HG02938 (cell line): ENCODE measurements around the gene RNPEPL1.

Experiments used
- ATAC-seq: cut with Tn5 transposase; IDR thresholded peaks from one replicate; pipeline ENCODE4 v1.9.1; 2021; ENCODE audit warnings: mild to moderate bottlenecking, moderate library complexity; ENCODE audit not compliant: unreplicated experiment

RNPEPL1 gene

GRCh38 chr2:240563951-240564560 is 4.2 kb upstream of the RNPEPL1 start:
- no peak for ATAC-seq

DNA sequence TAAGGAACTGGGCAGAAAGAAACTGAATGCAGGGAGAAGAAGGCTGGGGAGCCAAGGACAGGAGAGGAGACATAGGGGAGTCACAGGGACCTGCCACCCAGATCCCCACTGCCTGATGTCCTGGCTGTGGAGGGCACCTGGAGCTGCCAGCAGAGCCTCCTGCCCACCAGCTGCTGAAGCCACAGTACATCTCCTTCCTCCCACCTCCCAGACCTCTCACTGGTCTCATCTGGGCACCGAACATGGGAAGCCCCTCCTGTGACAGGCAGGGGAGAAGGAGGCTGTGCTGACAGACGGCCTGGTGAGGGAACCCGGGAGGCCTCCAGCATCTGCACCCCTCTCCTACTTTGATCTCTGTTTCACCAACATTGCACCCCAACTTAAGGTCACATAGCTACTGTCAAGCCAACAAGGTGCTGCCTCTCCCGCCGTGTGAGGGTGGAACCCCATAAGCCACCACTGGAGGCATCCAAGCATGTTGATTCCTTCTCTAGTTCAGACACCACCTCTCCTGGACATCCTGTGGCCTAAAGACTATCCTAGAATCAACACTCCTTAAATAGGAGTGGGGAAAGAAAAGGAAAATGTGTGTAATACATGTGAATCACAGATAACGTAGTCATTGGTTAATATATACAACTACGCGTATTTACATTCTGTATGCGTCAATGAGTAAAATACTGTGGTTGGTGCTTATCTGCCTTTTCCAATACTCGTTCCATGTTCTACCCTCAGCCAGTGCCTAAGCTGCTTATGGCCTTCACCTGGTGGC is 3.5 kb upstream of the RNPEPL1 start:
- no peak for ATAC-seq

DNA sequence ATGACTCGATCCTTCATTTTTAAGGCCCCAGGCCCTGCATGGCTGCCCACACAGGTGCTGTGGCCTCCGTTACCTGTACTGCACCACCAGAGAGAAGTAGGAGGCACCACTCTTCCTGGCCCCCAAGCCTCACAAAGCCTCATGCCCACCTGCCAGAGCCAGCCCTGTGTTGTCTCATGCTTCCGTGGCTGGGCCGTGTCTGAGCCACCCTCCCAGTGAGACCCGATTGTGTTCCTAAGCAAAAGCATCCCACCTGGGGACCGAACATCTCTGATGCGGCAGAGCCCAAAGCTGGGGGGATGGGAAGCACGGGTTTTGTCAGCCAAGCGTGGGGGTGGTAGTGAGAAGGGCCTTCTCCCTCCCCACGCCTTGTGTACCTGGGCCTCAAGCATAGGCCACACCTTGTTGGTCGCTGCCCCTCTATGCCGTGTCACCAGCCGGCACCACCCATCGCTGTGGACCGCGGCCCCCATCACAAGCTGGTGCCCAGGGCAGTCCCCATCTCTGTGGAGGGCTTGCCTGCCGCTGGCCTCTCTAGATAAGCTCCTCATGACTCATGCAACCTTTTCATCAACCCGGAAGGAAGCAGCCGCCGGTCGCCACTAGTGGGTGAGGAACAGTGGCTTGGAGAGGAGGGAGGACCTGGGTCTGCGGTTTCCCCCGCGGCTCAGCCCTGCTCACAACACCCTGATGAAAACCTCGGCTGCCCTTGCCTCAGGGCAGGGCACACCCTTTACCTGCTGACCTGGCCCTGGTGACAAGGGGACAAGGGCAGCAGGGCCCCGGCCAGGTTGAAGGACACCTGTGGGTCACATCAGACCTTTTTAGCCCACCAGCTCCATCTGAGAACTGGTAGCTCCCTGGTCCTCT is 2.7 kb upstream of the RNPEPL1 start:
- ATAC-seq, result peak; percentile 31

- peak; percentile 31 for ATAC-seq
Measured at GRCh38 chr2:240566203-240567136, 1.8 kb upstream of the RNPEPL1 start.

DNA sequence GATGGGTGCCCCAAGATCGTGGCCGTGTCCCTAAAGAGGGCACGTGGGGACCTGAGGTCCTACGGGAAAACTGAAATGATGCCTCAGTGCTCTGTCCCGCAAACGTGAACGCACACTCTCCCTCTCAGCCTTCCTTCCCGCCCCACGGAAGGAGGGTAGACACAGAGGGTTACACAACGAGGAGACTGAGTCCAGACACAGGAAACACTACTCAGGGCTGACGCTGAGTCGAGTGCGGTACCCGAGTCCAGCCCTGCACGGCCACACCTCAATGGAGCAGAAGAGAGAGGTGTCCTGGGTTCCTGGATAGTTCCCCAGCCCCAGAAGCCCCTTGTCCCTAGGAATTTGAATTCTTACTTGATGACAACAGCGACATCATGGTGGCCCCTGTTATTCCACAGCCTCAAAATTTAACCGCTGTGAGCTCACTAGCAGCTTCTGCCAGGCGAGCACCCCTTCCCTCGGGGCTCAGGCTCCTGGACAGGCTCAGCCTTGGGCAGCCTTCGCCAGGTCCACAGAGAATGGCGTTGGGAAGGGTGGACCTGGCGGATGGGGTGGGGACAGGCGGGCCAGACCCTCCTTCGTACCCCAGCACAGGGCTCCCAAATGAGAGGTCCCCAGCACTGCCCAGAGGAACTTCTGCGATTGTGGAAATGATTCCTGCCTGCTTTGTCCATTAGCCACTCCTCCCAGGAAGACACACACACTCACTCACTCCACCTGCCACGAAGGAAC is 980 bp upstream of the RNPEPL1 start:
- no peak for ATAC-seq

GRCh38 chr2:240568678-240569522 is 616 bp downstream of the RNPEPL1 start:
- ATAC-seq, result no peak

DNA sequence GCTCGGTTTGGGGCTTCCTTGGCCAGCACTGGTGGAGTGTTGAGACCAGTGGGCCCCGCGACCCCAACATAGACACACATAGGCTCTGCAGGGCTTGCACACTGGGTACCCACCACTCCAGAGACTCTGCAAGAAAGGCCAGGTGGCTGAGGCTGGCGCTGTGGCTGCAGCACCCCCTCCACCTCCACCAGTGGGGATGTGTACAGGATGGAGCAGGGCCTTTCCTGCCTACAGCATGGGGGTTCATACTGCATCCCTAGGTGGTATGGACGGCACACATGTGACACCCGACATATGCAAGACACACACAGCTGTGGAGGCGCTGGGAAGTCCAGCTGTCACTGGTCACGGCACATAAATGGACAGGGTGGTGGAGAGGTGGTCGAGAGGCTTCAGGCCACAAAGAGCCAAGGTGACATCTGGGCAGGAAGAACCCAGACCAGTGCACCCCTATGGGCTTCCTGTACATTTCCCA is 1.3 kb downstream of the RNPEPL1 start:
- no peak for ATAC-seq

GRCh38 chr2:240569998-240570530 is 1.8 kb downstream of the RNPEPL1 start:
- ATAC-seq, result no peak

DNA sequence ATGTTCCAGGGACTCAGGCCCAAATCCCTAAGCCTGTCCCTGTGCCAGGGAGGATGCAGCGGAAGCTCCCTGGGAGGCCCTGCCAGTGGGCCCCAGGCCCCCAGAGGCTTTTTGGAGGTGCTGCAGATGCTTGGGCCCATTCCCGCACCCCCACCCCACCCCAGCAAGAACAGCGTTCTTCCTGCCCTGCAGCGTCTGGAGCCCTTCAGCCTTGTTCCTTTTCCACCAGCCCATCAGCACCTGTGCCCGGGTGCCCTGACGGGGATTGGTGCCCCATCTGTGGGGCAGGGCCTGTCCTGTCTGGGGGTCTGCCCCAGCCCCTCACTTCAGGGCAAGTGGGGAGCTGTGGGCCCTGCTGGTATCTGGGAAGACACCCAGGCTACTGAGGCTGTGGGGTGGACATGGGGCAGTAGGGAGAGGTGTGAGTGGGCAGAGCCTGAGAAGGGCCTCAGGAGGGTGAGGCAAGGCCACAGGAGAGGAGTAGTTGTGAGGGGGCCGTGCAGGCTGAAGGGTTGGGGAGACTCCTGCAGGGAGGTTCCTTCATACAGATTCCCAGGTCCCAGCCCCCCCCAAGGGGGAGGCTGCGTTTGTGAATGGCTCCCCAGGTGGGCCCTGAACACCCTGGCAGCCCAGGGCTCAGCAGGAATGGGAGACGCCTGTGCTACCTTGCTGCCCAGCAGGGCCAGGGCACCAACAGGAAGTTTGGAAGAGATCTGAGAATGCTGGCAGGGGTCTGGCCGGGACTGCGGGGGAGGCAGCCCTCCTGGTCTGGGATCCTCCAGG is 2.4 kb downstream of the RNPEPL1 start:
- no peak for ATAC-seq

DNA sequence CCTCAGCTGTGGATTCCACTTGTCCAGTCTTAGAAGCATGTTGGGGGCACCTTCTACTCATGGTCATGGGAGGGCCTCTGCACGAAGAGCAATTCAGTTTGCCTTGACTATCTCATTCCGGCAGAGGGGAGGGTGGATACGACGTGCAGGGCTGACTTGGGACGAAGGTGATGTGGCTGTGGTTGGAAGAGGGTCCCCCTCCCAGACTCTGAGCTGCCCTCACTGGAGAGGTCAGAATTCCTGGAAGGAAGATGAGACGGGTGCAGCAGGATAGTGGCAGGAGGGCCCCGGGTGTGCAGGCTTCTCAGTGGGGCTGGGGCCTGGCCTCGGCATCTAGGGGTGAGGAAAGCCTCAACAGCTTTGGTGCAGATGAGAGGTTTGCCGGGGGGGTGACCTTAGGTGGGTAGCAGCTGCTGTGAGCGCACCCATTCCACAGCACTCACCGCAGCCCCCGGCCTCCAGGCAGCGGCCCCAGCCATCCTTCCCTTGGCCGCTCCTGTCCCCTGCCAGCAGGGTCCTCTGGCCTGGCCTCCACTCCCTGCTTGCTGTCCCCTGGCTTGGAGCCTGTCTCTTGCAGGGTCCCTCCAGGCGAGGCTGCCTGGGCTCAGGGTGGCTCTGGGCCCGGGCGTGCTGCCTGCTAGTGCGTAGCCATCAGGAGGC is 3.2 kb downstream of the RNPEPL1 start:
- no peak for ATAC-seq

DNA sequence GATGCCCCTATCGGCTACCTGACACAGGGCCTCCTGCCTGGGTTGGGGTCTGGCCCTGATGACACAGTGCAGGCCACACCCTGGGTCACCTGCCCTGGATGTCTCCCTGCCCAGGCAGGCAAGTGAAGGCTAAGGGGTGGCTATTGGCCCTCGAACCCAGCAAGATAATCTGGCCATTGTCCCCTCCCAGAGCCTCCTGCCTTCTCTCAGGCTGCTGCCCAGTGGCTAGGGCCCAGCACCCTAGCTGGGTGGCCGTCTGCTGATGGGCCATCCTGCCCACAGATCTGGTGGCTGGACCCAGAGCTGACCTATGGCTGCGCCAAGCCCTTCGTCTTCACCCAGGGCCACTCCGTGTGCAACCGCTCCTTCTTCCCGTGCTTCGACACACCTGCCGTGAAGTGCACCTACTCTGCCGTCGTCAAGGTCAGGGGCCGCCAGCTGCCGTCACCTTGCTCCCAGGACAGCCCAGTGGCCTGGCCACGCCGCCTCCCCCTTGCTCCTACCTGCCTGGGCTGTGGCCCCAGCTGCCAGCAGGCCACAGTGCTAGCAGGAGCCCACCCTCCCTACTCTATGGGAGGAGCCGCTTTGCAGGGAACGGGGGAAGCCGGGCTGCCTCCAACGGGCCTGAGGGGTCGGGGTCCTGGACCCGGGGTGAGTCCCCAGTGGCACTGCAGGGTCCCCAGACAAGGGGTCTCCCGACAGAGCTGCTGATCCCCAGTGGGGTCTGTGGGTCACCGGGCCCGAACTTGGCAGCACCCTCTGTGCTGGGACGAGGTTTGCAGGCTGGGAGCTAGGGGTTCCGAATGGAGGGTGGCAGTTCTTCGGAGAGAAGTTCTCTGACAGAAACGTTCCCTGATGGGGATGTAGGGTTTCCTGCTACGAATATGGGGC is 4.1 kb downstream of the RNPEPL1 start:
- ATAC-seq, result no peak

GRCh38 chr2:240573071-240573515 is 4.8 kb downstream of the RNPEPL1 start:
- no peak for ATAC-seq

- ATAC-seq, result no peak
Measured at GRCh38 chr2:240573516-240574385, 5.5 kb downstream of the RNPEPL1 start.

GRCh38 chr2:240574386-240575100 is 6.3 kb downstream of the RNPEPL1 start:
- no peak for ATAC-seq
